ENCODE measurements around the gene OR6K6.

OR6K6 gene, protein sequence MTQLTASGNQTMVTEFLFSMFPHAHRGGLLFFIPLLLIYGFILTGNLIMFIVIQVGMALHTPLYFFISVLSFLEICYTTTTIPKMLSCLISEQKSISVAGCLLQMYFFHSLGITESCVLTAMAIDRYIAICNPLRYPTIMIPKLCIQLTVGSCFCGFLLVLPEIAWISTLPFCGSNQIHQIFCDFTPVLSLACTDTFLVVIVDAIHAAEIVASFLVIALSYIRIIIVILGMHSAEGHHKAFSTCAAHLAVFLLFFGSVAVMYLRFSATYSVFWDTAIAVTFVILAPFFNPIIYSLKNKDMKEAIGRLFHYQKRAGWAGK

GRCh38 chr1:158754420-158754819 is at the start of gene OR6K6:
OR6K6 (plus strand) TSS chr1:158754720; CDS start chr1:158754888, 168 bp downstream.
- Mint-ChIP-seq H3K9me3 (peaks cover 6% of the 10 kb centered on the region), H3K4me1 (no peaks in the 10 kb centered on the region), H3K36me3 (no peaks in the 10 kb centered on the region), H3K27me3 (peaks cover 8% of the 10 kb centered on the region), H3K27ac (no peak within 1 kb of the TSS), H3K4me3 (no peak within 1 kb of the TSS)
- ATAC-seq, result no peak

- Mint-ChIP-seq H3K4me3 (no peak overlapping the region), H3K27ac (no peak overlapping the region)
Observed at GRCh38 chr1:158706096-158706495, 48.4 kb upstream of the OR6K6 start.

DNA sequence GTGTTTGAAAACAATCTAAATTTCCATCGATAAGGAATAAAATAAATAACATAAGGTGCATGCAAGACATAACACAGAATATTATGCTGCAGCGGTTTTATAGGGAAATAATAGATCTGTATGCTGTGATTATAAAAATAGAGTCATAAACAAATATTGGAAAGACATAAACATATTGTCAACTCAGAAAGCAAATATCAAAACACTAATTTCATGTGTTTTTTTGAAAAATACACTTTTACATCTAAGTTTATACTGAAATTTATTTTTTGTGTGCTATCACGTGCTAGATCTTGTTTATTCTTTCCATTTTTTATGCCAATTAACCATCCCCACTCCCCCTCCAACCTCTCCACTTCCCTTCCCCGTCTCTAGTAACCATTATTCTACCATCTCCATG is 43.4 kb upstream of the OR6K6 start:
- H3K9me3 Mint-ChIP-seq, result no peaks in the 10 kb centered on the region
- no peak for ATAC-seq
- H3K27me3 Mint-ChIP-seq, result peaks cover 16% of the 10 kb centered on the region
- no peaks in the 10 kb centered on the region for H3K36me3 Mint-ChIP-seq
- no peak overlapping the region for H3K27ac Mint-ChIP-seq
- H3K4me3 Mint-ChIP-seq, result no peak overlapping the region
- H3K4me1 Mint-ChIP-seq, result no peaks in the 10 kb centered on the region

More at GRCh38 chr1:158706096-158706495, 48.4 kb upstream of the OR6K6 start:
- Mint-ChIP-seq H3K9me3 (no peaks in the 10 kb centered on the region), H3K4me1 (no peaks in the 10 kb centered on the region), H3K27me3 (peaks cover 2% of the 10 kb centered on the region), H3K36me3 (no peaks in the 10 kb centered on the region)
- no peak for ATAC-seq

DNA sequence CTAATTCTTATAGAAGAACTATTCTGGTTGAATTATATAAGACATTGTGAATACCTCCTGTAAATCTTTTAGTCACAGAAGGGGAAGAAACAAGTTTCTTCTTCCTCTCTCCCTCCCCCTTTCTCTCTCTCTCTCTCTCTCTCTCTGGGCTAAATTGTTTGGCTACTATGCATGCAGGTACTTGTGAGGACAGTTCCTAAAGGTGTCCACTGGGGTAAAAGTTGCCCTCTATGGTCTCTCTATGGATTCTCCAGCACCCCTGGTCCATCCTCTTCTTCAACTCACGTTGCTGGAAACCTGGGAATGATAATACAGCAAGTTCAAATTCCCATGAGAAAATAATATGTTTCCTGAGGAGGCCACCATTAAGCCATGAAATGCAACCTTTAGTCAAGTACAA is 39.8 kb upstream of the OR6K6 start:
- no peak overlapping the region for H3K4me3 Mint-ChIP-seq
- ATAC-seq, result no peak

DNA sequence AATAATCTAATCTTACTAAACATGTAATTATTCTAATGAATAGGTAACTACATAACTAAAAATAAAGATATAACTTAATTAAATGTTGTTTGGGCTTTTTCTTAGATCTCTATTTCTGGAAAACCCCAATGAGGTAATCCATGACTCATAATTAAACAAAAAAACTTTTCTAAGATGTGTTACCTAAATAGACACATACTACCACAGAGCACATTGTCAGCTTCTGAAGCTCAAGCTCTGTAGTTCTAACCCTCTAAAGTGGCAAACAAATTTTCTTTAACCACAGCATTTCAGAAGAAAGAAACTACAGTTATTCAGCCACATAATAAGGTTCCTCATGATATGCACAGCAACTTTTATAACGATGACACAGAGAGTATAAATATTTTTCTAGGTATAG is 38.2 kb upstream of the OR6K6 start:
- ATAC-seq, result peak; percentile 59
- Mint-ChIP-seq H3K27me3 (peaks cover 39% of the 10 kb centered on the region), H3K27ac (no peak overlapping the region)

More for the DNA sequence above, 39.8 kb upstream of the OR6K6 start:
- no peaks in the 10 kb centered on the region for H3K36me3 Mint-ChIP-seq
- peaks cover 34% of the 10 kb centered on the region for H3K27me3 Mint-ChIP-seq
- H3K4me1 Mint-ChIP-seq, result no peaks in the 10 kb centered on the region
- no peak overlapping the region for H3K27ac Mint-ChIP-seq
- no peaks in the 10 kb centered on the region for H3K9me3 Mint-ChIP-seq

GRCh38 chr1:158717344-158717743 is 37.2 kb upstream of the OR6K6 start:
- no peak for ATAC-seq
- H3K36me3 Mint-ChIP-seq, result no peaks in the 10 kb centered on the region

More for the DNA sequence above, 38.2 kb upstream of the OR6K6 start:
- Mint-ChIP-seq H3K4me1 (no peaks in the 10 kb centered on the region), H3K9me3 (no peaks in the 10 kb centered on the region), H3K36me3 (no peaks in the 10 kb centered on the region), H3K4me3 (no peak overlapping the region)

DNA sequence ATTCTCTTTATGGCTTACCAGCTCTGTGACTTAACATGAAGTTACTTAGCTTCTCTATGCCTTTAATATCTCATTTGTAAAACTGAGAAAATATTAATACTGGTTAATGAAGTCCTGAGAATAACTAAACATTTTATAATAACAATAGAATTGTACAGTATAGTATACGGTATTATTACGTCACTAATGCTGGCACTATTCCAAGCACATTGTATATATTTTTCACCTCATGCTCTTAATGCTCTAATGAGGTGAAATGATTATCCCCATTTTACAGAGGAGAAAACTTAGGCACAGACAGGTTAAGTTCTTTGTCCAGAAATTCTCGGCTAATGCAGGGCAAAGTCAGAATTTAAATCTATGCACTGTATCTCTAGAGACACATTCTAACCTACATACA is 34.9 kb upstream of the OR6K6 start:
- H3K4me1 Mint-ChIP-seq, result no peaks in the 10 kb centered on the region
- H3K27me3 Mint-ChIP-seq, result peaks cover 49% of the 10 kb centered on the region
- H3K4me3 Mint-ChIP-seq, result no peak overlapping the region
- H3K9me3 Mint-ChIP-seq, result no peaks in the 10 kb centered on the region
- H3K27ac Mint-ChIP-seq, result no peak overlapping the region
- no peak for ATAC-seq
- no peaks in the 10 kb centered on the region for H3K36me3 Mint-ChIP-seq

More at GRCh38 chr1:158717344-158717743, 37.2 kb upstream of the OR6K6 start:
- Mint-ChIP-seq H3K27me3 (peaks cover 37% of the 10 kb centered on the region), H3K4me3 (no peak overlapping the region), H3K4me1 (no peaks in the 10 kb centered on the region), H3K27ac (no peak overlapping the region), H3K9me3 (no peaks in the 10 kb centered on the region)

- Mint-ChIP-seq H3K4me3 (no peak within 1 kb of the TSS), H3K9me3 (no peaks in the 10 kb centered on the region), H3K27me3 (peaks cover 52% of the 10 kb centered on the region), H3K4me1 (no peaks in the 10 kb centered on the region), H3K36me3 (no peaks in the 10 kb centered on the region), H3K27ac (no peak within 1 kb of the TSS)
- ATAC-seq, result no peak
Observed at GRCh38 chr1:158720620-158721019, 33.9 kb upstream of the OR6K6 start, which contains the start of gene OR6K3. OR6K3 (minus strand) TSS chr1:158720720; CDS start chr1:158718115, 2,605 bp downstream.

GRCh38 chr1:158724442-158724841 is 30.1 kb upstream of the OR6K6 start:
- Mint-ChIP-seq H3K4me1 (no peaks in the 10 kb centered on the region), H3K27ac (no peak overlapping the region), H3K4me3 (no peak overlapping the region), H3K36me3 (no peaks in the 10 kb centered on the region), H3K9me3 (no peaks in the 10 kb centered on the region), H3K27me3 (peaks cover 55% of the 10 kb centered on the region)
- ATAC-seq, result no peak

DNA sequence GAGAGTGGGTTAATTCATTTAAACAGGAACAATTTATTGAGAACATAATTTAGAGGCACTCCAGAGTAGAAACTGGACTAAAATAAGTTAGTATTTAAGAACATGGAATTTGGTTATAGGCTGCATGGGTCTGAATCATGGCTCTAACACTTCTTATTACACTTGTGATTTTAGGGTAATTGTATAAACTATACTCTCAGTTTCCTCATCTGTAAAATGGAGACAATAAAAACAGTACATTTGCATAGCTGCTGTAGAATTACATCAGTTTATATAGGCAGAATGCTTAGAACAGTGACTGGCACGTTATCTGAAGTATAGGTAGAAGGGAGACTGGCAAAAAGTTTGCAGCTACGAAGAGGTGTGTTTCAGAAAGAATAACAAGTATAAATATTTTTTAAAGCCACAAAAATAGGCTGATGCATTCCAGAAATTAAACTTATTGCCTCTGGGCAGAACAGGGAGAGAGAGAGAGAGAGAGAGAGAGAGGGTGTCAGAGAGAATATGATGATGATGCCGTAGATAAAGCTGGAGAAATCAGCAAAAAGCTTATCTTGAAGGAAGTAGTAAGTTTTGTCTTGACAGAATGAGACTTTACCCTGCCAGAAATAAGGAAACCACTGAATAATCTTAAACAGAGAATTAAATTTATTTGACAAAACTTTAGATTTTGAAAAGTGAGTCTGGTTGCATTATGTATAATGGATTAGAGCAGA is 25.9 kb upstream of the OR6K6 start:
- H3K27me3 Mint-ChIP-seq, result peaks cover 29% of the 10 kb centered on the region
- no peak overlapping the region for H3K4me3 Mint-ChIP-seq
- H3K27ac Mint-ChIP-seq, result no peak overlapping the region
- no peaks in the 10 kb centered on the region for H3K9me3 Mint-ChIP-seq
- H3K4me1 Mint-ChIP-seq, result no peaks in the 10 kb centered on the region
- no peaks in the 10 kb centered on the region for H3K36me3 Mint-ChIP-seq
- ATAC-seq, result no peak

DNA sequence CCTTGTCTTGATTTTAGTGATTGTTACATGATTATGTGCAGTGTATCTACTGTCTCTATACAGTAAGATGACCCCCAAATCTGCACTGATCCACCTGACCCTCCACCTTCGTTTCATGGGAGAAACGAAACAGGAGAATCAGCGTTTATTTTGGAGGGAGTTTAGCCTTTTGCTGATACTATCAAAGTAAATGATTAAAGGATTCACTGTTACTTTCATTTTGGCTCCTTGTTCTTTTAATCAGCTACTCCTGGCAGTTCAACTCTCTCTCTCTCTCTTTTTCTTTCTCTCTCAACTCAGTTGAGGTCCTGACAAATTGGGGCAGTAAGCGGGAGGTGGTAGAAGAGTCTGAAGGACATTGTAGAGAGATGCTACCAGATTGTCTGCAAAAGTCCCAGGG is 24.1 kb upstream of the OR6K6 start:
- Mint-ChIP-seq H3K9me3 (no peaks in the 10 kb centered on the region), H3K4me3 (no peak overlapping the region), H3K36me3 (no peaks in the 10 kb centered on the region), H3K4me1 (no peaks in the 10 kb centered on the region), H3K27me3 (peaks cover 18% of the 10 kb centered on the region), H3K27ac (no peak overlapping the region)
- ATAC-seq, result no peak

- Mint-ChIP-seq H3K36me3 (no peaks in the 10 kb centered on the region), H3K4me3 (no peak overlapping the region), H3K9me3 (no peaks in the 10 kb centered on the region), H3K4me1 (no peaks in the 10 kb centered on the region), H3K27ac (no peak overlapping the region), H3K27me3 (peaks cover 12% of the 10 kb centered on the region)
- no peak for ATAC-seq
Observed at GRCh38 chr1:158731707-158732106, 22.8 kb upstream of the OR6K6 start.

DNA sequence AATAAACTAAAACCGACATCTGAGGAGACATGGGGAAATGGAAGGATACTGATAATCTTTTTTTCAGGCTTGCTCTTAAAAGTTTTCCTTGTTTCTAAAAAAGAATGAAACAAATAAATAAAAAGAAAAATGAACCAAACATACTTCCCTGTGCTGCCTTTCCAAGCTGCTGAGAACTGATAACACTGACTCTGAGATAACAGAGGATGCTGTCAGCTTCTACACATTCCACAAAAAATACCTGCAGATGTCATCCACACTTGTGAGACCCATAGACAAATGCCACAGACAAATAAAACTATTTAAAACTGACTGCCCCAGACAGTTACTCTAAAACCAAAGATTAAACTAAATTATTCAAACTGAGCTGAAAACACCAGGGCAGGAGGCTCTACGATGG is 22.0 kb upstream of the OR6K6 start:
- no peak overlapping the region for H3K4me3 Mint-ChIP-seq
- ATAC-seq, result no peak

GRCh38 chr1:158735848-158736247 is 18.7 kb upstream of the OR6K6 start:
- Mint-ChIP-seq H3K9me3 (no peaks in the 10 kb centered on the region), H3K36me3 (no peaks in the 10 kb centered on the region), H3K4me1 (no peaks in the 10 kb centered on the region), H3K27ac (no peak overlapping the region), H3K27me3 (peaks cover 13% of the 10 kb centered on the region), H3K4me3 (no peak overlapping the region)
- no peak for ATAC-seq

More for the DNA sequence above, 22.0 kb upstream of the OR6K6 start:
- no peaks in the 10 kb centered on the region for H3K4me1 Mint-ChIP-seq
- no peaks in the 10 kb centered on the region for H3K9me3 Mint-ChIP-seq
- peaks cover 9% of the 10 kb centered on the region for H3K27me3 Mint-ChIP-seq
- H3K36me3 Mint-ChIP-seq, result no peaks in the 10 kb centered on the region
- no peak overlapping the region for H3K27ac Mint-ChIP-seq

GRCh38 chr1:158752155-158752712 is 2.3 kb upstream of the OR6K6 start:
- Mint-ChIP-seq H3K27ac (no peak overlapping the region), H3K4me1 (no peaks in the 10 kb centered on the region), H3K4me3 (no peak overlapping the region), H3K36me3 (no peaks in the 10 kb centered on the region), H3K9me3 (peaks cover 2% of the 10 kb centered on the region), H3K27me3 (peaks cover 8% of the 10 kb centered on the region)
- ATAC-seq, result no peak

All from stimulated activated memory B cell treated with anti-CD40 and anti-IgM and Interleukin-4, amounts not matched to agents 10 μg/mL and 1 μg/mL and 100 μg/mL, for 72 hours (primary cell).